GM12874 (cell line): ENCODE measurements around the gene CCDC178.

ENCODE experiments used
- CTCF ChIP-seq: IDR thresholded peaks from 2 replicates; pipeline ENCODE4 v1.5.1; 2011; ENCODE audit warnings: low read depth, mild to moderate bottlenecking, control low read depth, low read length, moderate library complexity; ENCODE audit not compliant: insufficient read depth

CCDC178 gene

GRCh38 chr18:33097126-33097525 is 343.4 kb downstream of the CCDC178 start:
- TF ChIP-seq CTCF = no peak

GRCh38 chr18:33090461-33090860 is 350.1 kb downstream of the CCDC178 start:
- TF ChIP-seq CTCF = no peak

- TF ChIP-seq CTCF = no peak
Measured at GRCh38 chr18:33076601-33077000, 363.9 kb downstream of the CCDC178 start.

DNA sequence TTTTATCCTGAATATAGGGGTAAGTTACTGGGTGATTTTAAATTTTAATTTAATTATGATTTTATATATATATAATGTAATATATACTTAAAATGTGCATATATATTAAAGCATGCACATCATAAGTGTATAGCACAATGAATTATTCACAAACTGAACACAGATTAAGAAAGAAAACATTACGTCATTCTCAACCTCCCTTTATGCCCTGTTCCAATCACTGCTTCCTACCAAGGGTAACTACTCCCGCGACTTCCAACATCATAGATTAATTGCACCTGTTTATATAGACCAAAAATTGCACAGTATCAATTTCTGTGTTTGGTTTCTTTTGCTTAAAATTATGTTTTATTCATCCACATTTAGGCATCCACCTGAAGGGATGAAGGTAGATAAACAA is 366.4 kb downstream of the CCDC178 start:
- TF ChIP-seq CTCF = no peak

GRCh38 chr18:33062834-33063364 is 377.6 kb downstream of the CCDC178 start:
- no peak for TF ChIP-seq CTCF

- no peak for TF ChIP-seq CTCF
Measured at GRCh38 chr18:33052886-33053285, 387.6 kb downstream of the CCDC178 start.

DNA sequence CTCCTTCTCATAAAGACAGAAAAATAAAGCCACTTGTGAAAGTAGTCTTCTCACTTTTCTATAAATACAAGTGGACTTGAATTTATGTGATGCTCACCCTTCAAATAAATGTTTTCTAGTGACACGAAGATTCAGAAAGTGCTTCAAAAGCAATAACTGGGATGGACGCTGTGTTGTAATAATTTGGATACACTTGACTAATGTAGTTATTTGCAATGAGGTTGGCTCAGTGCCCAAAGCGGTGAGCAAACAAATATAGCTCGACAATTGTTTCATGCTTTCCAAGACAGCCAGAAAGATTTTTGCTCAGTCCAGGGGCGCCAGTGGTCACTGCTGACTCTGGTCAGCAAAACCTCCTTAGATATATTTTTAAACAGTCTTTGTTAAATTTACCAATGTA is 389.1 kb downstream of the CCDC178 start:
- no peak for TF ChIP-seq CTCF
